HL-60 (cell line): ENCODE results near the gene PABPC1L.

ENCODE experiments used
- DNase-seq, 2 experiments: peaks; one replicate each; pipeline ENCODE4 v3.0.0-alpha.2; 2010 to 2020; ENCODE audit warnings: low read depth in 1 of 2, low spot score in 1 of 2
- H3K27ac ChIP-seq: fragments of 250-450 bp; sonication (Bioruptor Pico); replicated peaks from 2 replicates; pipeline ENCODE4 v1.5.1; 2020; ENCODE audit warnings: mild to moderate bottlenecking, moderate library complexity
- H3K27me3 ChIP-seq: fragments of 250-450 bp; sonication (Bioruptor Pico); 2 replicates; pipeline ENCODE4 v1.5.1; 2021; ENCODE audit warnings: mild to moderate bottlenecking, moderate library complexity; ENCODE audit not compliant: insufficient read depth, poor library complexity, severe bottlenecking
- H3K4me3 ChIP-seq: replicated peaks from 2 replicates; pipeline ENCODE4 v1.5.1; 2011; ENCODE audit warnings: mild to moderate bottlenecking, control low read depth, low read length; ENCODE audit not compliant: insufficient read depth
- GABPA ChIP-seq: IDR thresholded peaks from 2 replicates; pipeline ENCODE4 v1.6.1; 2012; ENCODE audit warnings: low read depth
- POLR2AphosphoS5 ChIP-seq: IDR thresholded peaks from 2 replicates; pipeline ENCODE4 v1.6.1; 2012; ENCODE audit warnings: low read depth
- REST ChIP-seq: IDR thresholded peaks from 2 replicates; pipeline ENCODE4 v1.6.1; 2012; ENCODE audit warnings: low read depth; ENCODE audit not compliant: insufficient replicate concordance
- SPI1 ChIP-seq: IDR thresholded peaks from 2 replicates; pipeline ENCODE4 v1.6.1; 2012; ENCODE audit warnings: low read depth, mild to moderate bottlenecking, borderline replicate concordance
- TF ChIP-seq, protein P1 (sequence below): IDR thresholded peaks from one replicate; pipeline ENCODE4 v1.5.1; 2011; ENCODE audit warnings: low read length, control low read depth, inconsistent platforms; ENCODE audit not compliant: insufficient read depth

Gene PABPC1L

DNA sequence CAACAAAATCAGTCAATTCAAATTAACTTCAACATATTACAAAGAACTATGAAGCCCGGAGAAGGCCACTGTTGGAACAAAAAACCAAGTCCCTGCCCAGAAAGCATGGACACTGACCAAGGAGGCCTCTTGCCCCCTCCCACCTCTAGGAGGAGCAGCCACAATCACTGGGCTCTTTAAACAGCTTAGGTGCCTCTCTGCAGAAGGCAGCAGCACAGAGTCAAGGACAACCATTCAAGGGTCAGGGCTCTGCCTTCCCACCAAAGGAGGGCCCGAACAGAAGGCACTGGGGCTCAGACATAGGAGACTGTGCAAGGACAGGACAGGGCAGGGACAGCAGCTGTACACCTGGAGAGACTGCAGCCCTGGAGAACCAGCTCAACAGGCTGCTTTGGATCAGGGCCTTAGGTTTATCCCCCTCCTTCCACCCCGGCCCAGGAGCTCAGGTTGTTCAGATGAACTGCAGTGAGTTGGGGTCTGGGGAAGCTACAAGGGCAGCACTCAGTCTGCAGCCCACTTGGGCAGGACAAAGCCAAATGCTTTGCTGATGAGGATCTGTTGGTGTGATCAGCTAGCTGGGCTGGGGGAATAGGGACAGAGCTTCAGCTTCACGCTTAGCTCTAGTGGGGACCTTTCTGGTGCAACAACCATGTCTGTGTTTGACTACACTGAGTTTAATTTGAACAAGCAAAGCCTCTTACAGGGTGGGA, 32.6 kb downstream of the PABPC1L start:
- TF ChIP-seq SPI1 (no peak), GABPA (no peak), POLR2AphosphoS5 (no peak), REST (no peak)
- TF ChIP-seq, protein P1, sequence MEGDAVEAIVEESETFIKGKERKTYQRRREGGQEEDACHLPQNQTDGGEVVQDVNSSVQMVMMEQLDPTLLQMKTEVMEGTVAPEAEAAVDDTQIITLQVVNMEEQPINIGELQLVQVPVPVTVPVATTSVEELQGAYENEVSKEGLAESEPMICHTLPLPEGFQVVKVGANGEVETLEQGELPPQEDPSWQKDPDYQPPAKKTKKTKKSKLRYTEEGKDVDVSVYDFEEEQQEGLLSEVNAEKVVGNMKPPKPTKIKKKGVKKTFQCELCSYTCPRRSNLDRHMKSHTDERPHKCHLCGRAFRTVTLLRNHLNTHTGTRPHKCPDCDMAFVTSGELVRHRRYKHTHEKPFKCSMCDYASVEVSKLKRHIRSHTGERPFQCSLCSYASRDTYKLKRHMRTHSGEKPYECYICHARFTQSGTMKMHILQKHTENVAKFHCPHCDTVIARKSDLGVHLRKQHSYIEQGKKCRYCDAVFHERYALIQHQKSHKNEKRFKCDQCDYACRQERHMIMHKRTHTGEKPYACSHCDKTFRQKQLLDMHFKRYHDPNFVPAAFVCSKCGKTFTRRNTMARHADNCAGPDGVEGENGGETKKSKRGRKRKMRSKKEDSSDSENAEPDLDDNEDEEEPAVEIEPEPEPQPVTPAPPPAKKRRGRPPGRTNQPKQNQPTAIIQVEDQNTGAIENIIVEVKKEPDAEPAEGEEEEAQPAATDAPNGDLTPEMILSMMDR, result no peak
- DNase-seq, result no peak
- no peak overlapping the region for H3K27ac ChIP-seq
- no peak overlapping the region for H3K4me3 ChIP-seq
- no peaks in the 10 kb centered on the region for H3K27me3 ChIP-seq

DNA sequence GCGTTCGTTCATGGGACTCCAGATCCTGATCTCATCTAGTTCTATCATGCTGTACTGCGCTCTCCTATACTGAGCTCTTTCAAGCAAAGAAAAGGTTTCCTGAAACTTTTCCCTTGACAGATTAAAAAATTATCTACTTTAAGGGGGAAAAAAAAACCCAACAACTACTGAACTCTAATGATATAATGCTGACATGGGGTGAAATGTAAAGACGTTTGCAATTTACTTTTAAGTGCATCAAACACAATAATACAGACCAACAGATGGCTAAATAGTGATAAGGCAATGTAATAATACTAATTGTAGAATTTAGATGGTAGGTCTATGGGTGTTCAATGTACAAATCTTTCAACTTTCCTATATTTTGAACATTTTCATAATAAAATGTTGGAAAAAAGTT, 34.0 kb downstream of the PABPC1L start:
- TF ChIP-seq GABPA, result no peak
- TF ChIP-seq, protein P1, result no peak
- no peak for TF ChIP-seq SPI1
- no peak for TF ChIP-seq POLR2AphosphoS5
- no peak for TF ChIP-seq REST
- Histone ChIP-seq H3K27me3 (no peaks in the 10 kb centered on the region), H3K4me3 (no peak overlapping the region), H3K27ac (no peak overlapping the region)
- no peak for DNase-seq

- H3K27me3 ChIP-seq, result no peaks in the 10 kb centered on the region
- DNase-seq, result no peak
- TF ChIP-seq SPI1 (no peak), POLR2AphosphoS5 (no peak), REST (no peak), GABPA (no peak)
- TF ChIP-seq, protein P1, result no peak
- no peak overlapping the region for H3K4me3 ChIP-seq
- H3K27ac ChIP-seq, result no peak overlapping the region
These were observed 35.4 kb downstream of the PABPC1L start for GRCh38 chr20:44945261-44945660.
